Left lung (tissue), 10 donors: ENCODE results near the gene ALK. TPM values are rescaled to one million over a fixed set of nuclear protein-coding genes. Genes with fewer than 3 reads are reported as not detected.

Source experiments
- ATAC-seq: fragments of 200-7000 bp; cut with Tn5 transposase; one replicate; pipeline ENCODE4 v1.9.1; 2020; ENCODE audit warnings: moderate library complexity
- DNase-seq, 4 donors: peaks; one replicate each; pipeline ENCODE4 v3.0.0-alpha.2; 2013 to 2020
- H3K27ac ChIP-seq, 2 donors: fragments of 200-600 bp; sonication (generic) in 1 of 2; one replicate each; pipeline versions ENCODE4 v1.5.0 to v1.8.0; 2020 to 2021
- H3K27me3 ChIP-seq, 2 donors: fragments of 200-600 bp; sonication (generic) in 1 of 2; one replicate each; pipeline versions ENCODE4 v1.5.0 to v1.8.0; 2020 to 2021
- H3K36me3 ChIP-seq, 2 donors: fragments of 200-600 bp; sonication (generic) in 1 of 2; one replicate each; pipeline versions ENCODE4 v1.5.0 to v1.8.0; 2020 to 2021
- H3K4me1 ChIP-seq, 2 donors: fragments of 200-600 bp; one replicate each; pipeline ENCODE4 v1.8.0; 2021
- H3K4me3 ChIP-seq, 2 donors: fragments of 200-600 bp; sonication (generic) in 1 of 2; one replicate each; pipeline versions ENCODE4 v1.5.0 to v1.8.0; 2020 to 2021; ENCODE audit warnings: mild to moderate bottlenecking in 1 of 2
- H3K9me3 ChIP-seq, 2 donors: fragments of 200-600 bp; sonication (generic) in 1 of 2; one replicate each; pipeline versions ENCODE4 v1.5.0 to v1.8.0; 2020 to 2021
- intact Hi-C, 2 donors: fragments of 100-400 bp; cut with DNase I; formaldehyde crosslinking; loops; one replicate each; pipeline versions ENCODE4 v1.11.2 to v1.14.2; 2022
- polyA plus RNA-seq, 6 donors: library from polyadenylated mRNA; unstranded; fragments of 120-200 nt; gene quantifications; one replicate each; pipeline ENCODE4 v1.2.1, GENCODE V29; 2013; ENCODE audit not compliant: insufficient read length in 6 of 6
- total RNA-seq, 2 donors: library from RNA; stranded (reverse); fragmentation: NEBNext Ultra II Directional; extraction: Animal tissue kit (Norgen Biotek cat#: 25700); gene quantifications; one replicate each; pipeline ENCODE4 v1.2.1, GENCODE V29; 2021
- TF ChIP-seq, protein P1 (sequence below), 2 donors: fragments of 200-600 bp; sonication (generic) in 1 of 2; IDR thresholded peaks; one replicate each; pipeline versions ENCODE4 v1.5.0 to v1.8.0; 2021; ENCODE audit warnings: antibody characterized with exemption in 2 of 2
- donor health status: DM: no; HTN: yes; CAD: no.
- donor health status: DM: no; HTN: no; CAD: no.

Gene ALK
- total and polyA plus RNA-seq, 8 donors, result 0.06 to 0.70 (median 0.12) TPM; not detected in 2

DNA sequence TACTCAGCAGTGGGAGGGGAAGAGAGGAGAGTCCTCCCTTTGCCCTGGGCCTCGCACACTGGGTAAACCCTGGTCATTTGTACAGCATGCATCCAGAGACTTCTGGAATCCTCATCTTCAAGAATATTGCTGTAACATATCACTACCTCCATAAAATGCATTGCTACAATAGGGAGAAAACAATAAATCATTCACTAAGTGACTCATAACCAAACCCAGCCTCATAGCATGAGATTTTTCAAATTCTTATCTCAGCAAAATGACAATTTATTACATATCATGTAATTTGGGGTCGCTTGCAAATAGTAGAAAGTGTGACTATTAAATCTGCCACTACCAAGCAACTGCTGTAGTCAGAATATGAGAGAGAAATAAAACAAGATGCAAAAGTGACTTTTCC, 189.4 kb downstream of the ALK start:
- H3K4me1 ChIP-seq, result no peaks in the 10 kb centered on the region
- no peaks in the 10 kb centered on the region for H3K36me3 ChIP-seq
- H3K9me3 ChIP-seq, result no peaks in the 10 kb centered on the region
- ATAC-seq, result no peak
- TF ChIP-seq, protein P1, sequence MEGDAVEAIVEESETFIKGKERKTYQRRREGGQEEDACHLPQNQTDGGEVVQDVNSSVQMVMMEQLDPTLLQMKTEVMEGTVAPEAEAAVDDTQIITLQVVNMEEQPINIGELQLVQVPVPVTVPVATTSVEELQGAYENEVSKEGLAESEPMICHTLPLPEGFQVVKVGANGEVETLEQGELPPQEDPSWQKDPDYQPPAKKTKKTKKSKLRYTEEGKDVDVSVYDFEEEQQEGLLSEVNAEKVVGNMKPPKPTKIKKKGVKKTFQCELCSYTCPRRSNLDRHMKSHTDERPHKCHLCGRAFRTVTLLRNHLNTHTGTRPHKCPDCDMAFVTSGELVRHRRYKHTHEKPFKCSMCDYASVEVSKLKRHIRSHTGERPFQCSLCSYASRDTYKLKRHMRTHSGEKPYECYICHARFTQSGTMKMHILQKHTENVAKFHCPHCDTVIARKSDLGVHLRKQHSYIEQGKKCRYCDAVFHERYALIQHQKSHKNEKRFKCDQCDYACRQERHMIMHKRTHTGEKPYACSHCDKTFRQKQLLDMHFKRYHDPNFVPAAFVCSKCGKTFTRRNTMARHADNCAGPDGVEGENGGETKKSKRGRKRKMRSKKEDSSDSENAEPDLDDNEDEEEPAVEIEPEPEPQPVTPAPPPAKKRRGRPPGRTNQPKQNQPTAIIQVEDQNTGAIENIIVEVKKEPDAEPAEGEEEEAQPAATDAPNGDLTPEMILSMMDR (IDR thresholded peaks at IDR 0.05), result no peak
- no peaks in the 10 kb centered on the region for H3K27me3 ChIP-seq
- H3K27ac ChIP-seq, result no peak overlapping the region
- DNase-seq, result no peak
- intact Hi-C loops, result no loop called here
- H3K4me3 ChIP-seq, result no peak overlapping the region

DNA sequence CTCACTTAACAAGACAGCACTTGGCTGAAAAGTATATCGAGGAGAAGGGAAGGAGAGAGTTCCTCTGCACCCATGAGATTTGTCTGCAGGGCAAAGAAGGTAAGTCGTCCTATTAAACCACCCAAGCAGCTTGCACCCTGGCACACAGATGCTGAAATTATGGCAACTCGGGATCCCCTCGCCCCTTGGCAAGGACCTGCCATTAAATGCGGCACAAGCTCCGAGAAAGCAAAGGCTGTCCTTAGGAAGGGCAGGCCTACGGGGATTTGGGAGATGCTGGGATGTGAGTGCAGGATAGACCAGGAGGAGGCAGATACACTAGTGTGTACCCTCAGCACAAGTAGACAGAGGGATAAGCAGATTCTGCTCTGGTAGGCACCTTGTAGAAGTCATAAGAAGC, 191.5 kb downstream of the ALK start:
- intact Hi-C loops, result no loop called here
- H3K27ac ChIP-seq, result no peak overlapping the region
- no peaks in the 10 kb centered on the region for H3K36me3 ChIP-seq
- DNase-seq (no peak), ATAC-seq (no peak)
- H3K4me1 ChIP-seq, result no peaks in the 10 kb centered on the region
- H3K9me3 ChIP-seq, result no peaks in the 10 kb centered on the region
- H3K27me3 ChIP-seq, result no peaks in the 10 kb centered on the region
- TF ChIP-seq, protein P1 (IDR thresholded peaks at IDR 0.05), result no peak
- no peak overlapping the region for H3K4me3 ChIP-seq

GRCh38 chr2:29729401-29729800, 192.0 kb downstream of the ALK start:
- Histone ChIP-seq H3K36me3 (no peaks in the 10 kb centered on the region), H3K27me3 (no peaks in the 10 kb centered on the region), H3K4me3 (no peak overlapping the region), H3K27ac (no peak overlapping the region), H3K9me3 (no peaks in the 10 kb centered on the region), H3K4me1 (no peaks in the 10 kb centered on the region)
- intact Hi-C loops, result no loop called here
- ATAC-seq (no peak), DNase-seq (no peak)
- TF ChIP-seq, protein P1 (IDR thresholded peaks at IDR 0.05), result no peak

DNA sequence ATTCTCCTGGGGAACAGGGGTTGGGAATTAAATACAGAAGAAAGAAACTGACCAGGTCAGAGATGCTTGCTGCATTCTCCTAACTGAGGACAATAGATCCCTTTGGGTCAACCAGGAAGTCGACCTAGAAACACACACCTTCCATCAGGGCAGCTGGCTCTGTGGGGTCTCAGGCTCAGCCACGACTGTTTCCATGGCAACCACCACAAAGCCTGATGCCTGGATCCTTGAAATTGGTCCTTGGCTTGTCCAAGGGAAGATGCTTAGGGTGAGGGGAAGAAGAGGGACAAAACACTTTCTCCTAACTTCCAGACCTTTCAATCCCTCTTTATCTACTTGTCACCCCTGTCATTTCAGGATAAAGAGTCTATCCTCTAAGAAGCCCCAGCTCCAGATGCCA, 194.4 kb downstream of the ALK start:
- Histone ChIP-seq H3K36me3 (no peaks in the 10 kb centered on the region), H3K4me1 (no peaks in the 10 kb centered on the region), H3K4me3 (no peak overlapping the region), H3K27ac (no peak overlapping the region), H3K9me3 (no peaks in the 10 kb centered on the region), H3K27me3 (no peaks in the 10 kb centered on the region)
- DNase-seq (no peak), ATAC-seq (no peak)
- intact Hi-C loops, result no loop called here
- TF ChIP-seq, protein P1 (IDR thresholded peaks at IDR 0.05), result no peak

- intact Hi-C loops, result no loop called here
- no peak for ATAC-seq
- TF ChIP-seq, protein P1 (IDR thresholded peaks at IDR 0.05), result no peak
Observed at GRCh38 chr2:29725610-29726009, 195.8 kb downstream of the ALK start.

More at GRCh38 chr2:29725610-29726009, 195.8 kb downstream of the ALK start:
- Histone ChIP-seq H3K4me1 (no peaks in the 10 kb centered on the region), H3K36me3 (no peaks in the 10 kb centered on the region), H3K27ac (no peak overlapping the region), H3K4me3 (no peak overlapping the region), H3K9me3 (no peaks in the 10 kb centered on the region), H3K27me3 (no peaks in the 10 kb centered on the region)
- DNase-seq, result no peak
